Measurements from ENCODE around the gene COQ6.
"Not testable (repeated sequence)": the region's sequence is repeated elsewhere in the genome, so short reads cannot be mapped to it uniquely, and the experiment has no call there.

Gene COQ6

GRCh38 chr14:73988656-73989055 lies 38.6 kb downstream of the COQ6 start:
- not testable (repeated sequence) for DNase-seq

- no peak for DNase-seq
These were observed 41.0 kb downstream of the COQ6 start for GRCh38 chr14:73991092-73991491.

GRCh38 chr14:73994926-73995325 lies 44.8 kb downstream of the COQ6 start:
- not testable (repeated sequence) for DNase-seq

GRCh38 chr14:73995977-73996378 lies 45.9 kb downstream of the COQ6 start:
- no peak for DNase-seq

- DNase-seq = no peak
These were observed 46.6 kb downstream of the COQ6 start for GRCh38 chr14:73996731-73997107.

GRCh38 chr14:73997108-73997943 lies 47.2 kb downstream of the COQ6 start:
- DNase-seq = no peak

- no peak for DNase-seq
These were observed 47.9 kb downstream of the COQ6 start for GRCh38 chr14:73997944-73998447.

DNA sequence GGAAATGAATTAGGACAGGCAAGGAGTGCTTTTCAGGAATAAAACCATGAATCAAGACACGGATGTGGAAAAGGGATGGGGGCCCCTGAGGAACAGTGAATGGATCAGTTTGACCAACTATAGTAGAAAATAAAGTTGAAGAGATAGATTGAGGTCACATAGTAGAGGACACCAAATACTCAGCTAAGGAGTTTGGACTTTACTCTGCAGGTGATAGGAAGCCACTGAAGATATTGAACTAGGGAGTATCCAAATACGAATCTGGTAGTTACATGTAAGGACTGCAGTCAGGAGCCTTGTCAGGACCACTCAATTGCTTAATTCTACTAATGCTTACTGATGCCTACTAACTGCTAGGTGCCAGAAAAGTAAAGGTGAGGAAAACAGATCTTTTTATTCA lies 48.6 kb downstream of the COQ6 start:
- no peak for DNase-seq

DNA sequence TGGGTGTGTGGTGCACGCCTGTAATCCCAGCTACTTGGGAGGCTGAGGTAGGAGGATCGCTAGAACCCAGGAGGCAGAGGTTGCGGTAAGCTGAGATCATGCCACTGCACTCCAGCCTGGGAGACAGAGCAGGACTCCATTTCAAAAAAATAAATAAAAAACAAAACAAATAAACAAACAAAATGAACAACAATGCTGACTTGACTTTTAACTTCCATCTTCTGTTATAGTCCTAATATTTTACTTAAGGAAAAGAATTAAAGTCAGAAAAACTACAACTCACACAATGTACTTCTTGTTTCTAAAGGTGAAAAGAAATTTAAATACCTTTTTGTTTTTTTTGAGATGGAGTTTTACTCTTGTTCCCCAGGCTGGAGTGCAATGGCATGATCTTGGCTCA lies 55.6 kb downstream of the COQ6 start:
- DNase-seq = not testable (repeated sequence)

GRCh38 chr14:74008843-74009499 lies 58.9 kb downstream of the COQ6 start:
- DNase-seq = no peak

All from fibroblast of upper back skin (primary cell).